GM18519 (cell line): ENCODE data around the gene PRKN.

Experiments
- ATAC-seq: cut with Tn5 transposase; IDR thresholded peaks from one replicate; pipeline ENCODE4 v1.9.1; 2021; ENCODE audit warnings: mild to moderate bottlenecking, moderate library complexity; ENCODE audit not compliant: unreplicated experiment, low FRiP score

PRKN gene

DNA sequence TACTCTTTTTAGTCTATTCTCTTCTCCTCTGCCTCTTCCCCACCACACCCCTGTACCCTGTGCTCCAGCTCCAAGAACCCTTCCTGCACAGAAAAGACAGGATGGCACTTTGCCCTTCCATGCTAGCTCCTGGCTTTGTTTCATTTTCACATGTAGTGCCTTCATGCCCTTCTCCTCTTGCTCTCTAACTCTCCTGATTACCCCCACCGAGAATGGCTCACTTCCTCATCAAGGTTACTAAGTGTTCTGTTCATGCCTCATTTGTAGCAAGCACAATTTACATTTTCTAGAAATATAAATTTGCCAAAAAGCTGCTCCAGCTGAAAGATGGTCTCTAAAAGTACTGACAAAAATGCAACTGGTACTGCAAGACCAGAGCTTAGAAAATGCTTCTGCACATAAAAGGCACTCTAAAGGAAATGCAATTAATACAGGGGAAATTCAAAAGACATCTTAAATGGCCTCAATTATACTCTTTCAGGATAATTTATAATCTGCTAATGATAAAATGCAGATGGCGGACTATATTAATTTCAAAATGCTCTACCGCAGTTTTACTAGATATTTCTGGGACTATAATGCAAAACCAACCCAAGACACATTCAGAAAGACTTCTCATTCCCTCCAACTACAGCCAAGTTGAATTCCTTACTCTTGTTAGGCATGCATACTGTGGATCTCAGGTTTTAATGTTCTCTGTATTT, 570.2 kb downstream of the PRKN start:
- peak; percentile 76 for ATAC-seq

DNA sequence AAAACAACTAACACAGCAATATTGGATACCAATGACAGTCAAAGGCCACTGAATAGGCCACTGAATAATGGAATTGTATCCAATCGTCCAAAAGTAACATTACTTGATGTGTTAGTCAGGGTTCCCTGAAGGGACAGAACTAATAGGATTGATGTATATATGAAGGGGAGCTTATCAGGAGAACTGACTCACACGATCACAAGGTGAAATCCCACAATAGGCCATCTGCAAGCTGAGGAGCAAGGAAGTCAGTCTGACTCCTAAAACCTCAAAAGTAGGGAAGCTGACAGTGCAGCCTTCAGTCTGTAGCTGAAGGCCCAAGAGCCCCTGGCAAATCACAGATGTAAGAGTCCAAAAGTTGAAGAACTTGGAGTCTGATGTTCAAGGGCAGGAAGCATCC, 571.4 kb downstream of the PRKN start:
- ATAC-seq, result no peak

DNA sequence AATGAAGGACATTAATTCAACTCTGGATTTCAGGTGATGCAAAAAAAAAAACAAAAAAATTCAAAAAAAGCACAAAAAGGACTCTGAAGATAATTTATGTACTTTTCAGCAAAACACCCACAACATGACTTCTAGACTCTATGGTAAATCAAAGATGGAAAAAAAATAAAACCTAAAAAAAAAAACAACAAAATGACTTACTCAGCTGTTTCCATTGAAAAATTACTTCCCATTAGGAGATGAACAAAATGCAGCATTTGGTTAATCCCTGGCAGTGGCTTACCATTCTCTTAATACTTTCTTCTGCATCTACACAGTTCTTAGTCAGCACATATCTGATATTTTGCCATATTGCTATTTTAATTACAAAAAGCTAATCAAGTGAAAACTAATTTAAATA, 572.6 kb downstream of the PRKN start:
- no peak for ATAC-seq

DNA sequence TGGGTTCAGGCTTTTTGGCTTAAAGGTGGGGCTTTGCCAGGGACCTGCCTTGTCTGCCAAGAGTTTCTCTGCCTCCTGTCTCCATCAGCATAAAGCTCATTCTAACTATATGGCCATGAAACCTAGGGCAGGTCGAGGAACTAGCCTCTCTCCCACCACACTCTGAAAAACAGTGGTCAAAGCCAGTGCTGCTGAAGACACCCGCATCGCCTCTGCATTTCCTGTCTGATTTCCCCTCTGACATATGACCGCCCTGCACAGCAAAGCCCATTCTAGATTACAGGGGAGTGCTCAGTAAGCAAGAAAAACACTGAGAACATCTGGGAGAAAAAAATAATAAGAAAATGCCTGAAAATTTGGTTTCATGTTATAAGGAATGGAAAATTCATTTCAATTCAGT, 573.6 kb downstream of the PRKN start:
- no peak for ATAC-seq

DNA sequence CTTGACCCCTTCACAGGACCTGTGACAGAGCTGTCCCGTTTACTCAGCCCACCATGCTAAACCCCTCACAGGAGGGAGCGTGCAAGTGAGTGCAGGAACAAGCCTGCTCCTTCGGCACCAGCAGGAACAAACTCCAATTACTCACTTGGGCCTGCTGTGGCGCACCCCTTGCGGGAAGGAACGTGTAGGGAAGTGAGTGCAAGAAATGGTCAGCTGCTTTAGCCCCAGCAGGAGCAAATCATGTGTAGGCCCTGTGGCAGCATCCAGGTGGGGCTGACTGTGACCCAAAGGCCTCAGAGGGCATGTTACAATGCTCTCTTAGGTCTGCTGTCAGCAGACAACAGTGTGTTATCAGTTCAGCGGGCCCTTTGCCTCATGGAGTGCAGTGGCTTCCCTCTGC, 574.4 kb downstream of the PRKN start:
- ATAC-seq, result no peak

DNA sequence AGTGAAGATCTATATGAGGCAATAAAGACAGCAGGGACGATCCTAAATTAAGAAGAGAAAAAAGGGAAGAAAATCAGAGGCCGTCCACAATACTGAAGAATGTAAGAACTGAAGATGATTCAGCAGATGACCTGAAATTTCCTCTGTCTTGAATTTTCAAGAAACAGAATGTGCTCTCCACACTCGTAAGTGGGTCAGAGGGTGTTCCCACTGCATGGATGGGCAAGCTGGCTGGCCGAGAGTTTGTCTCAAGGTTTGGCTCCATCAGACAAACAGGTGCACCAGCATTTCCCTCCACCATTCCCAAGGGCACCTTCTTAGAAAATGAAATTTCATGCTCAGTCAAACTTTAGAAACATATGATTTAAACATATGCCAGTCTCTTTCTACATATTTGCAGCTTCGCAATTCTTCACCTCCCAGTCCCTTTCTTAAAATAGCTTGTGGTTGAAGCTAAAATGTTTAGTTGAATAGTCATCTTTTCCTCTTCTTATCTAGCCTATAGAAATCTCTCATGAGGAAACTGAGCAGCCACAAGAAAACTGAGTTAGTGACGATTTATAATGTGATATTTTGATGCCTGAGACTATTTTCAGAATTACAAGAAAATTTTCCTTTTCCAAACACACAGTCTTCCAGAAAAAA, 576.4 kb downstream of the PRKN start:
- ATAC-seq, result no peak

DNA sequence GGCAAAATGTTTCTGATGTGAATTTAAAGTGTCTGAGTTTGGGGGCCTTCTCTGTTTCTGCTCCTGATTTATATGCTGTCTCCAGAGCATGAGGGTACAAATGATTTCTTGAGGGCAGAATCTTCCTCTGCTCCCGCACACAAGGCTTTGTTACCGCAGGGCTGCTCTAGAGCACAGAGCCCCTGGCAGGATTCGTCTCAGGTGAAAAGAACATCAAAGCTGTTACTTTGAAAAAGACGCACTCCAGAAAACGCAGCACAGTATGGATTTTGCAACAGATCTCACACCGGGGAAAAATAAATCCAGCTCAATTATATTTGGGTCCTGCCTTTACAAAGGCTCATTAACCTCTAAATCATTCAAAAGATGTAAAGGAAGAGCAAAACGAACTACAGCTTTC, 577.3 kb downstream of the PRKN start:
- ATAC-seq, result no peak

DNA sequence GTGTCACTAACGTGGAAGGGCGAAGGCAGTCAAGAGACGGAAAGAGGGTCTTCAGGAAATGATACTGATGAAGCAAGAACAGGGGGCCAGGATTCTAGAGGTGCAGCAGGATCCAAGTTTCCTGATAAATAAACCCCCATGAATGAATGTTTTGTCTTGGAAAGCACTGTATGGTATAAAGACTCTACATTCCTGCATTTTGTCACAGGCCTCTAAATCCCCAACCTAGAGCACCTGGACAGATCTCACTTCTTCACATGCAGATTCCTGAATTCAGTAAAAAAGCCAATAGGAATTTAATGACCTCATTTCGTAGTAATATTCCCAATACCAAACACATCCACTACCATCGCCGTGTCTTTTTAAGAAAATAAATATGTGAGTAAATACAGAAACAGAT, 577.8 kb downstream of the PRKN start:
- no peak for ATAC-seq

DNA sequence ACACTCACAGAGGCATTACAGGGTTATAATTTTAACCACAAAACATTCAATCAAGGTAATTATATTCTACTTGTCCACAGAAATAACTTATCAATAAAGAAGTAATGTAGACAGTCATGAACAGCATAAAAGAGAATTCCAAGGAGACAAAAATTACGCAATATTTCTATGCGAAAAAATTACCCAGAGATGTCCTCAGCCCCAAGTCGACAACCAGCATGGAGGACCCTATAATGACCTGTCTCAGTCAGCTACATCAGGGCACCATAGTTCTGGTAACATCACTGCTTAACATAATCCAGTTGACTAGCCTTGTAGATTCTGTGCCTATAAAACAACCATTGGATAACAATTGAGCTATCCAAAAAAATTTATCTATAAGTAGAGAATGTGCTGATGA, 579.8 kb downstream of the PRKN start:
- no peak for ATAC-seq

DNA sequence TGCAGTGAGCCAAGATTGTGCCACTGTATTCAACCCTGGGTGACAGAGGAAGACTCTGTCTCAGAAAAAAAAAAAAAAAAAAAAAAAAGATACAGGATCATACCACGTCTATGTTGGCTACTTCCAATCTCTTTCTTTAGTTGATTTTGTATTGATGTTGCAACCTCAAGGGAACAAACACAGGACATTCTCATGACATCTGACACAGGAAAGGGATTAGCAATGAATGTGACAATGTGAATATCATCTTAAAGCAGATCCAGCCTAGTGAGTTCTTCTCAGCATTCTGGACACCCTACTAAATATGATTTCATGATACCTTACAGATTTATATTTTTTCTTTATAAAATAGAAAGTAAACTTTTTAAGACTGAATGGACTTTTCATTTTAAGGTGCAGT, 580.3 kb downstream of the PRKN start:
- no peak for ATAC-seq

DNA sequence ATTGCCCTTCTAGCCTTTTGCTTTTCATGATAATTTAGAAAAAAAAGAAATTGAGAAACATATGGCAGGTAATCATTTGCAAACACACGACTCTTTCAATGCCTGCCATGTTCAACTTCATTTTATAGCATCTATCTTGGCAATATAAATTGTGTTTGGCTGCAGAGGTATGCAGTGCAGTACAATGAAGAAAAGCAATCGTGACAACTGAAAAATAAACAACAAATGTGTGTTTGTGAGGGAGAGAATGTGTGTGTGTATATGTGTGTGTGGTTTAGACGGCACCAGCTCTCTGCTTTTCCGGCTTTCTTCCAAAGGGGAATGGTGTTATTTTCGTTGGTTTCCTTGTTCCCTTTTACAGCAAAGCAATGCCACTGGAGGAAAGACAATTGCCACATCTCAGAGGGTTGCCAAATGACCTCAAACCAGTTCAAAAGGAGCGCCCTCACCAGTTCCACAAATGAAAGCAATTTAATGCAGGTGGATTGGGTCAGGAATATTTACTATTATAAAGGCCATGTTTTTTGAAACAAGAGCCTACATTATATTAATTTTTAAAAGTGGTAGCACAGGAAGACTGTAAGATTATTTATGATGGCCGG, 587.2 kb downstream of the PRKN start:
- ATAC-seq, result no peak

DNA sequence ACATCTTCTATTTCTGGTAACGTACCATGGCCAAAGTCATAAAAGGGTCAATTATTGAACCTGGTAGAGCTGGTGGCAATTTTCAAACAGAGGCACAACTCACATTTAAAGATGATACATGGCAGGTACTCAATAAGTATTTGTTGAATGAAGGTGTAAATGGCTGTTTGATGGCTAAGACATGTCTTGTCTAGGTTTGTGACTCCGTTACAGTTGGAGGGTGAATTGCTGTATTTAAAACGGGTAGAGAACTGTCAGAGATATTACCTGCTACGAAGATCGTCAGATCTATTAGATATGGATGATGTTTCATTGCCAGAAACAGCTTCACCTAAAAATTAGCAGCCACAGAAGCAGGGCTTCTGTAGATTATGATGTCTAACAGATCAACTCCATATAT, 601.9 kb downstream of the PRKN start:
- ATAC-seq, result no peak

DNA sequence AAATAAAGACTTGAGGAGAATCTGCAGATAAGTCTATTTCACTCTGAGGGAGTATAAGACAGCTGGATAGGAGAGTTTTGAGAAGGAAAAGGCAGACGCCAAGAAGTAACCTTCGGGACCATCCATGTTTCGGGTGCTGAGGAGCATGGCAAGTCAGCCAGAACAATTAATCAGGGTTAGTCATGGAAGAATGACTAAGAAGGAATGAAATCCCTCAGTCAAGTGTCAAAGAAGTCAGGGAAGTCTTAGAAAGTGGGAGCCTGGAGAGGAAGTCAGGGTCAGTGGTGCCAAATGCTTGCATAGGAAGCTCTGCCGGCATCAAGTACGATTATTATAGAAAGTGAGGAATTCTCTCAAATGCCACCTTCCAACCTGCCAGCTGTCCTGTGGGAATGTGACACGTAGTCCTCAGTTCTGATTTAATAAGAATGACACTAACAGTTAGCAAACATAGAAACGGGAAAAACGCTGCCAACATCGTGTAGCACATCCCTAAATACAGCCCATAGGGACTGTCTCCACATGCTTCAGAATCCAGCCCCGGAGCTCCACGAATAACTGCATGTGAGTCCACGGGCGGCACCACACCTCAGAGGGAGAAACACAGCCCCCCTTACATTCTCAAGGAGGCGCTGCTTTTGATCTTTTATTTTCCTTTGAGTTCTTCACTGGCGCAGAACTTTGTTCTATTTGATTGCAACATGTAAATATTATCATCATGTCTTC, 602.7 kb downstream of the PRKN start:
- no peak for ATAC-seq

DNA sequence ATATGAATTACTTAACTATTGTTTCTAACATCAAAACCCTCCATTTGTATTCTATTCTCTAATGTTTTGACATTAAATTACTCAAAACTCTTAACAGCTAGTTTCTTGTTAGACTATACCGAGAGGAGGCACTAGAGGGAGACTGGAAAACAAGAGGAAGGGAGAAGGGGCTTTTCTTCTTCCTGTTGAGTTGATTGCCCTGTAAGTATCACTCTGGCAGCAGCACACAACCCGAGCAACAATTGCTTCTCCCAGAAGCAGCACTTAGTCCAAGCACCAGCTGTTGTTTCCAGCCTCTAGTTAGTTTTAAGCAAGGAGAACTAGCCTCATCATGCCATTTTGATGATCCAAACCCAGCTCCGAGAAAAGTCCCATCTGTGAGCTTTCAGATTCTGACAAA, 603.8 kb downstream of the PRKN start:
- ATAC-seq, result no peak

DNA sequence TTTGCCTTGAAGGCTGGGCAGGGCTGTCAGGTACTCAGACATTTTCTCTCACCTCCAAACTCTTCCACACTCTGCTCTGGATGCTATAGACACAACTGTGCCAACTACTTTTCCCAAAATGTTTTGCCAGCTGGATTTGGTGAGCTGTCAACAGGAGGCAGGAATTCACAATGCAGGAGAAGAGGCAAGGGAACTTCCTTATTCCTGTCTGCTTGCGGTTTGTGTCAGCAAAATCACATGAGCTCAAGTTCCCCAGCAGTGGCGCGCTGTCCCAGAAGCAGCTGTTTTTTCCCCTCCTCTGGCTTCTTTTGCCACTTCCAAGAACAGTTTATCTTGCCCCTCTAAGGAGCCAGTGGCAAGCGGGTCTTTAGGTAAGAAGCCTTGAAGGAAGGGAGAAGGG, 608.2 kb downstream of the PRKN start:
- no peak for ATAC-seq

DNA sequence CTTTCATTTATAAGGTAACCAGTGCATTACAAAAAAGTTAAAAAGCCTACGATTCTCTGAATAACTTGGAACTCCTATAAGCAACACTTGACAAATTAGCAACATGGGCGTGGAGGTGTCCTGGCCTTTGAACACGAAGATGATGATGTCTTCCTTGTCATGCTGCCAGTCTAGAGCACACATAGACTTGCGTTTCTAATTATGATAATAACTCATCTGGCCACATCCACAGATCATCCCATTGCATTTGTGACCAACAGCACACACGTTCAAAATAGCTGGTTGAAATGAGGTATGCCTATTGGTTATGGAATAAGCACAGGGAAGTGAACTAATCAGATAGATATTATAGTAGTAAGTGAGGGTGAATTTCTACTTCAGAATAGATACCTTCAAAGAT, 608.9 kb downstream of the PRKN start:
- no peak for ATAC-seq

DNA sequence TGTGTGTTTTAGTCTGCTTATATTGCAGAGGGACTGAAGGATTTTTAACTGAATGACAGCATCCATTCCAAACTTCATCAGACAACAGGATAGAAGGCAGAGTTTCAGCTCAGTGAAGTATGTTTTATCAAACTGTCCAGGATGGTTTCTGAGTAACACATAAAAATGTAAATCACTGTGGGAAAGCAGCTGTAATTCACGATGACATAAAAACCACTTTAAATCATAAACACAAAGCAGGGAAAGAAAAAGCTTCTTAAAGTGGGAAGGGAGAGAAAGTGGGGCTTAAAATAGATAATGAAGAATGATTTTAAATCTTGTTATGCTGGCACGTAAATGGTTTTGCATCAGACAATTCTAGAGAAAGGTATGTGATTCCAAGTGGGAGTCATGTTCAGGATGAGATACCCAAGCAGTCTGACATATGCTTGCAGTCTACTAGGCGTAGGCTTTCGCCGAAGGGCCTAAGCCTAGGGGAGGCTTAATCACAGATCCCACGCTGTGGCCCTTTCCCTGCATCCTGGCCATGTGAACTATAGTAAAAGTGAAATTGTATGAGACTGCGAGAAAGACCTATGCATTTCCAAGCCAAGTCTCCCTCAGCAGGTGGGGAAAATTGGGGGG, 610.6 kb downstream of the PRKN start:
- ATAC-seq, result no peak

DNA sequence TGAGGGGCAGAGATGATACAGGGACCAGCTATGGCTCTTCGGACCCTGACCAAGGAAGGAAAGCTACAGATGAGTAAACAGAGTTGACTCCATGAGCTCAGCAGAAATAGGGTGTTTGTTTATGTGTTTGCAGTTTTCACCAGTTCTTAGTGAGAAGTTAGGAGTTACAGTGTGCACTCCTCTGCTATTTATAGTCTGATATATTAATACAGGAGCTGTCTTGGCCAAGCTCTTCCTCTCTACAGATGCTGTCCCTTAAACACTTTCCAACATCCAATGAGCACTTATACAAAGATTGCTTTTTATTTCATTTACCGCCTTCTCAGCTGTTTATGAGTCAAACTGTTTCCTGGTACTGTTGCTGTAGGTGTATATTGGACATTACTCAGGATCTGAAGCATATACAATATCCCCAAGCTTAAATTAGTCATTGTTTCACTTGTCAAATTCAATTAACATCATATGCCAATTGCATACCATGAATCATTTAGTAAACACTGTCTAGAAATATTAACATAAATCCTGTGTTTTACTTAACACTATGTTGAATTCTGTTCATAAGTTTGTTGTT, 618.0 kb downstream of the PRKN start:
- ATAC-seq, result no peak

DNA sequence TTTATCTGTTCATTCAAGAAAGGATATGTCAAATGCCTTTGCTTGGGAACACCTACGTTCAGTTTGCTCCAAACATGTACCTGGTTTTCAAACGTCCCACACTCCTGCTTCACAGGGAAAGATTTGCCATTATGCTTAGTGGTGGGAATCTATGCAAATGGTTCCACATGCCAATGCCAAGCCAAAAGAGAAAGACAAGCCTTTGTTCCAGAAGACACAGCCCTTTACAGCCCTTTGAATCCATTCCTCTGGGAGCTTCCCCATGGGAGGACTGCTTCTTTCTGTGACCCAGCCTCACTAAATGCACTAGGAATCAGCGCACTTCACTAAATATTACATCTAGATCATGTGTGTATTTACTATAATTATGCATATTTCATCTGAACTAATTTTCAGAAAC, 619.5 kb downstream of the PRKN start:
- ATAC-seq, result no peak

DNA sequence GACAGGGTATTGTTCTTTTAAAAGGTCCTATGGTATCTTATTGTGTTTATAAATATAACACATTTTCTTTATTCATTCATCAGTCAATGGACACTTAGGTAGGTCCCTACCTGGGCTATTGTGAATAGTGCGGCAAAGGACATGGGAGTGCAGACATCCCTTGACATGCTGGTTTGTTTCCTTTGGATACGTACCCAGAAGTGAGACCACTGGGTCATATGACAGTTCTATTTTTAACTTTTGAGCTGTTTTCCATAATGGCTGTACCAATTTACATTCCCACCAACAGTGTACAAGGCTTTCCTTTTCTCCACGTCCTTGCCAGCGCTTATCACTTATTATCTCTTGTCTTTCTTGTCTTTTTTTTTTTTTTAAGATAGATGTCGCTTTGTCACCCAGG, 627.5 kb downstream of the PRKN start:
- ATAC-seq, result no peak

DNA sequence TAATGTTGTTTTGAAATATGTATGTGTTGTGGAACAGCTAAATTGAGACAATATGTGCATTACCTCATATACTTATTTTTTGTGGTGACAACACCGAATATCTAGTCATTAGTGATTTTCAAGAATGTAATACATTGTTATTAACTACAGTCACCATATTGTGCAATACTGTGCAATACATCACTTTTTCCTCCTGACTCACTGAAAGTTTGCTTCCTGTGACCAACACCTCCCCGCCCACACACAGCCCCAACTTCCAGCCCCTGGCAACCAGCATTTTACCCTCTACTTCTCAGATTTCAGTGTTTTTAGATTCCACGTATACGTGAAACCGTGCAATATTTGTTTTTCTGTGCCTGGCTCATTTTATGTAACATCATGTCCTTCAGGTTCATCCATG, 627.9 kb downstream of the PRKN start:
- no peak for ATAC-seq
